HPDE6-E6E7 (cell line): ENCODE data around the gene TAMM41.
"Not testable (repeated sequence)": the region's sequence is repeated elsewhere in the genome, so short reads cannot be mapped to it uniquely, and the experiment has no call there.

Experiments used
- DNase-seq: peaks from one replicate; pipeline ENCODE4 v3.0.0; 2011; ENCODE audit warnings: missing footprints; ENCODE audit errors: extremely low spot score

TAMM41 gene

GRCh38 chr3:11846281-11847266 is at the start of gene TAMM41:
TSS of gene TAMM41 (minus strand) at chr3:11846885. CDS start at chr3:11846636, 249 bp downstream.
- peak; percentile 49 for DNase-seq

- no peak for DNase-seq
These were observed 32.2 kb upstream of the TAMM41 start for GRCh38 chr3:11878837-11879236.

GRCh38 chr3:11874707-11875106 is 28.0 kb upstream of the TAMM41 start:
- DNase-seq, result not testable (repeated sequence)

- DNase-seq, result not testable (repeated sequence)
These were observed 17.1 kb upstream of the TAMM41 start for GRCh38 chr3:11863739-11864138.

GRCh38 chr3:11862584-11862983 is 15.9 kb upstream of the TAMM41 start:
- DNase-seq, result not testable (repeated sequence)

GRCh38 chr3:11862145-11862544 is 15.5 kb upstream of the TAMM41 start:
- DNase-seq, result not testable (repeated sequence)

GRCh38 chr3:11860213-11860612 is 13.5 kb upstream of the TAMM41 start:
- DNase-seq, result not testable (repeated sequence)

GRCh38 chr3:11853450-11853849 is 6.8 kb upstream of the TAMM41 start:
- no peak for DNase-seq

GRCh38 chr3:11850003-11850402 is 3.3 kb upstream of the TAMM41 start:
- no peak for DNase-seq

GRCh38 chr3:11847607-11848006 is 922 bp upstream of the TAMM41 start:
- DNase-seq, result no peak

GRCh38 chr3:11845651-11846050 is 1.0 kb downstream of the TAMM41 start:
- peak; percentile 0 for DNase-seq

GRCh38 chr3:11844891-11845290 is 1.8 kb downstream of the TAMM41 start:
- DNase-seq, result no peak

- DNase-seq, result no peak
These were observed 11.6 kb downstream of the TAMM41 start for GRCh38 chr3:11835028-11835639.

- DNase-seq, result no peak
These were observed 13.4 kb downstream of the TAMM41 start for GRCh38 chr3:11832981-11833905.

- DNase-seq, result no peak
These were observed 17.3 kb downstream of the TAMM41 start for GRCh38 chr3:11829416-11829815.

- no peak for DNase-seq
These were observed 19.9 kb downstream of the TAMM41 start for GRCh38 chr3:11826628-11827265.

GRCh38 chr3:11825301-11825700 is 21.4 kb downstream of the TAMM41 start:
- DNase-seq, result no peak

GRCh38 chr3:11820531-11821041 is 26.1 kb downstream of the TAMM41 start:
- DNase-seq, result no peak

GRCh38 chr3:11819146-11819689 is 27.5 kb downstream of the TAMM41 start:
- DNase-seq, result peak; percentile 25

- peak; percentile 37 for DNase-seq
These were observed 28.7 kb downstream of the TAMM41 start for GRCh38 chr3:11818033-11818432.

GRCh38 chr3:11815111-11815510 is 31.6 kb downstream of the TAMM41 start:
- DNase-seq, result no peak
